ENCODE data around the gene CD248.
A peak's percentile ranks its signal among the peaks of the same experiment; 100 is the strongest.
"Not testable (repeated sequence)": the region's sequence is repeated elsewhere in the genome, so short reads cannot be mapped to it uniquely, and the experiment has no call there.

CD248 gene

GRCh38 chr11:66287211-66287888 lies 29.5 kb downstream of the CD248 start:
- DNase-seq: peak; percentile 18

- no peak for DNase-seq
Measured at GRCh38 chr11:66286699-66287098, 30.1 kb downstream of the CD248 start.

GRCh38 chr11:66285250-66285947 lies 31.4 kb downstream of the CD248 start:
- no peak for DNase-seq

GRCh38 chr11:66284526-66285078 lies 32.2 kb downstream of the CD248 start:
- no peak for DNase-seq

GRCh38 chr11:66283461-66284105 lies 33.3 kb downstream of the CD248 start:
- DNase-seq: no peak

GRCh38 chr11:66282468-66283455 lies 34.1 kb downstream of the CD248 start:
- peak; percentile 98 for DNase-seq

- DNase-seq: no peak
Measured at GRCh38 chr11:66281776-66282467, 34.9 kb downstream of the CD248 start.

GRCh38 chr11:66281001-66281400 lies 35.8 kb downstream of the CD248 start:
- no peak for DNase-seq

- no peak for DNase-seq
Measured at GRCh38 chr11:66280428-66280827, 36.4 kb downstream of the CD248 start.

GRCh38 chr11:66279092-66279734 lies 37.6 kb downstream of the CD248 start:
- no peak for DNase-seq

- DNase-seq: no peak
Measured at GRCh38 chr11:66278363-66279091, 38.3 kb downstream of the CD248 start.

- no peak for DNase-seq
Measured at GRCh38 chr11:66277471-66278362, 39.1 kb downstream of the CD248 start, which contains the start of gene CNIH2. TSS of gene CNIH2 (plus strand) at chr11:66278175. CDS start at chr11:66278457, 282 bp downstream.

- not testable (repeated sequence) for DNase-seq
Measured at GRCh38 chr11:66277064-66277463, 39.8 kb downstream of the CD248 start.

GRCh38 chr11:66276619-66277018 lies 40.2 kb downstream of the CD248 start:
- not testable (repeated sequence) for DNase-seq

GRCh38 chr11:66275984-66276612 lies 40.7 kb downstream of the CD248 start:
- no peak for DNase-seq

- no peak for DNase-seq
Measured at GRCh38 chr11:66275396-66275795, 41.4 kb downstream of the CD248 start.

- no peak for DNase-seq
Measured at GRCh38 chr11:66274219-66274618, 42.6 kb downstream of the CD248 start.

- DNase-seq: no peak
Measured at GRCh38 chr11:66272596-66272995, 44.2 kb downstream of the CD248 start.

- no peak for DNase-seq
Measured at GRCh38 chr11:66271816-66272215, 45.0 kb downstream of the CD248 start.

Measured in inflammatory macrophage treated with lipopolysaccharide for 4 hours (primary cell).